Mesenchymal stem cell (in vitro differentiated cells and primary cell): Measurements from ENCODE around the gene LHFPL6.
A peak's percentile ranks its signal among the peaks of the same experiment; 100 is the strongest.

Source experiments
- DNase-seq: peaks from one replicate; pipeline ENCODE4 v3.0.0-alpha.2; 2013
- H2AFZ ChIP-seq: one replicate; pipeline ENCODE4 v1.6.1; 2013; ENCODE audit warnings: low read depth, mild to moderate bottlenecking, control low read depth, inconsistent platforms, low read length, moderate library complexity
- H2AK5ac ChIP-seq: 2 replicates; pipeline ENCODE4 v1.6.1; 2013; ENCODE audit warnings: low read length, moderate library complexity, mild to moderate bottlenecking, inconsistent platforms; ENCODE audit not compliant: severe bottlenecking
- H2BK120ac ChIP-seq: one replicate; pipeline ENCODE4 v1.6.1; 2013; ENCODE audit warnings: low read depth, mild to moderate bottlenecking, inconsistent platforms, low read length, moderate library complexity
- H2BK12ac ChIP-seq, 2 experiments: one replicate each; pipeline ENCODE4 v1.6.1; 2013; ENCODE audit warnings: inconsistent platforms in 2 of 2, low read length in 2 of 2, mild to moderate bottlenecking in 2 of 2, moderate library complexity in 2 of 2, control low read depth in 1 of 2
- H2BK15ac ChIP-seq: one replicate; pipeline ENCODE4 v1.6.1; 2013; ENCODE audit warnings: mild to moderate bottlenecking, low read depth, inconsistent platforms; ENCODE audit not compliant: poor library complexity, severe bottlenecking
- H2BK5ac ChIP-seq: 2 replicates; pipeline ENCODE4 v1.6.1; 2013; ENCODE audit warnings: low read depth, mild to moderate bottlenecking, low read length, control low read depth, inconsistent platforms; ENCODE audit not compliant: poor library complexity, severe bottlenecking
- H3K14ac ChIP-seq, 2 experiments: one replicate each; pipeline ENCODE4 v1.6.1; 2013; ENCODE audit warnings: inconsistent platforms in 2 of 2, low read length in 2 of 2, control low read depth in 1 of 2, mild to moderate bottlenecking in 1 of 2, moderate library complexity in 1 of 2
- H3K18ac ChIP-seq, 2 experiments: one replicate each; pipeline ENCODE4 v1.6.1; 2013; ENCODE audit warnings: inconsistent platforms in 2 of 2, low read length in 2 of 2, control low read depth in 1 of 2, low read depth in 1 of 2, mild to moderate bottlenecking in 1 of 2
- H3K23ac ChIP-seq, 2 experiments: one replicate each; pipeline ENCODE4 v1.6.1; 2013; ENCODE audit warnings: inconsistent platforms in 2 of 2, low read length in 2 of 2, mild to moderate bottlenecking in 2 of 2, moderate library complexity in 2 of 2, control low read depth in 1 of 2
- H3K27ac ChIP-seq: 2 replicates; pipeline ENCODE4 v1.5.1; 2013; ENCODE audit warnings: mild to moderate bottlenecking, moderate library complexity, low read length, control low read depth, inconsistent platforms; ENCODE audit not compliant: poor library complexity, severe bottlenecking
- H3K27me3 ChIP-seq, 2 experiments: 2 replicates each; pipeline versions ENCODE4 v1.6.1 to v1.7.0; 2013; ENCODE audit warnings: low read length in 2 of 2, mild to moderate bottlenecking in 2 of 2, moderate library complexity in 2 of 2, control low read depth in 1 of 2, inconsistent platforms in 1 of 2; ENCODE audit not compliant: control insufficient read depth in 1 of 2, insufficient read depth in 1 of 2
- H3K36me3 ChIP-seq, 2 experiments: 2 replicates each; pipeline versions ENCODE4 v1.6.1 to v1.7.0; 2013; ENCODE audit warnings: low read length in 2 of 2, control low read depth in 1 of 2, inconsistent platforms in 1 of 2, low read depth in 1 of 2, mild to moderate bottlenecking in 1 of 2; ENCODE audit not compliant: insufficient read depth in 2 of 2, control insufficient read depth in 1 of 2
- H3K4ac ChIP-seq, 2 experiments: one replicate each; pipeline ENCODE4 v1.6.1; 2013; ENCODE audit warnings: inconsistent platforms in 2 of 2, low read length in 2 of 2, mild to moderate bottlenecking in 2 of 2, moderate library complexity in 2 of 2, control low read depth in 1 of 2, low read depth in 1 of 2
- H3K4me1 ChIP-seq: 2 replicates; pipeline ENCODE4 v1.6.1; 2013; ENCODE audit warnings: low read depth, low read length, control low read depth; ENCODE audit not compliant: control insufficient read depth, insufficient read depth
- H3K4me2 ChIP-seq: 2 replicates; pipeline ENCODE4 v1.6.1; 2013; ENCODE audit warnings: low read length, mild to moderate bottlenecking, inconsistent platforms; ENCODE audit not compliant: poor library complexity, severe bottlenecking
- H3K4me3 ChIP-seq, 2 experiments: 2 replicates each; pipeline versions ENCODE4 v1.5.1 to v1.7.0; 2013; ENCODE audit warnings: low read length in 2 of 2, mild to moderate bottlenecking in 2 of 2, control low read depth in 1 of 2, low read depth in 1 of 2; ENCODE audit not compliant: insufficient read depth in 1 of 2
- H3K79me1 ChIP-seq: replicated peaks from 2 replicates; pipeline ENCODE4 v1.6.1; 2013; ENCODE audit warnings: mild to moderate bottlenecking, control low read depth, low read length, inconsistent platforms; ENCODE audit not compliant: poor library complexity, severe bottlenecking
- H3K9ac ChIP-seq: 2 replicates; pipeline ENCODE4 v1.7.0; 2013; ENCODE audit warnings: mild to moderate bottlenecking, low read length, moderate library complexity
- H3K9me3 ChIP-seq: 2 replicates; pipeline ENCODE4 v1.7.0; 2013; ENCODE audit warnings: mild to moderate bottlenecking, low read length; ENCODE audit not compliant: control insufficient read depth
- H4K8ac ChIP-seq: one replicate; pipeline ENCODE4 v1.6.1; 2013; ENCODE audit warnings: inconsistent platforms, mild to moderate bottlenecking, low read length, moderate library complexity
- H4K91ac ChIP-seq: one replicate; pipeline ENCODE4 v1.6.1; 2013; ENCODE audit warnings: mild to moderate bottlenecking, low read length, inconsistent platforms
- WGBS: methylation state at CpG from one replicate; pipeline ENCODE4 v1.1.7; 2013; ENCODE audit warnings: mixed read lengths; 5-methylcytosine and 5-hydroxymethylcytosine counted together

The LHFPL6 gene

DNA sequence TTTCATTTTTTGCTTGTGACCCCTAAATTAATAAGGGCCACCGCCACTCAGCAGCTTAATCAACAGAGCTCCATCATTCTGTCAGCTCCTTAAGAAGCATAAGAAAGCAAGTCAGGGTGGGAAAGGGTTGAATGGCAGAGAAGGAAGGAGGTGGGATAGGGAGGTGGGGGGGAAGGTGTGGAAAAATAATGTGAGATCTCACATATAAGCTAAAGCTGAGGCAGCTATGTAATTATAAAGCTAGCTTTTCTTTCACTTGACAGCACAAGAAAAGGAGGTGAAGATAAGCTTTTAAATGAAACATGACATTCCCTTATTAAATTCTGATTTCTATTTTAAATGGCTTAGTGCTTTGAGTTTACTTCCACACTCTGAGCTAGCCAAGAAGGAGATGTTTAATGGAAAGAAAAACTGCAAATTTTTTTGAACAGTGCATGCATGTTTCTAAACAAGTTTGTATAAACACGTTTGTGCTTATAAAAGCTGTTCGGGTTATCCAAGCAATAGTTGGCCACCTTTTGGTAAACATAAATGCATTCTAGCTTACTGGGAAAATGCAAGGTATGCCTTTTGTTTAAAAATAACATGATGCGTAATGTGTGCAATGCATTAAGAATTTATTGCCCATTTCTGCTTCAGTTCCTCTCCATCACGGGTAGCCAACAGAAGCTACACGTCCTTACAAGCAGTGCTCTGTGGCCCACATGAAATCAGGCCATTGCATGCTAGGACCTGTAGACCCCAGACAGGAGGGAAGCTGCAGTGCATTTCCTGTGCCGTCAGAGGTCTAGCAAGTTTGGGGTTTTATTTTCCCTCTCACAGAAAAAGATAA is 96.2 kb downstream of the LHFPL6 start:
- H2BK15ac ChIP-seq: no peak overlapping the region
- H3K14ac ChIP-seq: no peak overlapping the region
- no peaks in the 10 kb centered on the region for H3K9me3 ChIP-seq
- peak overlapping the region; percentile 17 to 49 for H3K18ac ChIP-seq
- H2AFZ ChIP-seq: no peak overlapping the region
- no peak overlapping the region for H3K9ac ChIP-seq
- DNase-seq: peak; percentile 61
- H2BK120ac ChIP-seq: peak overlapping the region; percentile 35
- peak overlapping the region in 1 of 2 experiments; percentile 22 for H3K4ac ChIP-seq
- no peak overlapping the region for H2AK5ac ChIP-seq
- no peak overlapping the region for H3K4me2 ChIP-seq
- no peak overlapping the region for H3K23ac ChIP-seq
- no peaks in the 10 kb centered on the region for H3K36me3 ChIP-seq
- H3K4me3 ChIP-seq: no peak overlapping the region
- H4K91ac ChIP-seq: peak overlapping the region; percentile 14
- WGBS: 5% methylated on average over 6 of the region's 7 CpGs
- H2BK5ac ChIP-seq: no peak overlapping the region
- H3K79me1 ChIP-seq: peaks cover 4% of the 10 kb centered on the region
- peak overlapping the region; percentile 7 for H4K8ac ChIP-seq
- H2BK12ac ChIP-seq: peak overlapping the region in 1 of 2 experiments; percentile 32
- peaks cover 4% of the 10 kb centered on the region for H3K4me1 ChIP-seq
- peak overlapping the region; percentile 3 for H3K27ac ChIP-seq
- no peaks in the 10 kb centered on the region for H3K27me3 ChIP-seq

DNA sequence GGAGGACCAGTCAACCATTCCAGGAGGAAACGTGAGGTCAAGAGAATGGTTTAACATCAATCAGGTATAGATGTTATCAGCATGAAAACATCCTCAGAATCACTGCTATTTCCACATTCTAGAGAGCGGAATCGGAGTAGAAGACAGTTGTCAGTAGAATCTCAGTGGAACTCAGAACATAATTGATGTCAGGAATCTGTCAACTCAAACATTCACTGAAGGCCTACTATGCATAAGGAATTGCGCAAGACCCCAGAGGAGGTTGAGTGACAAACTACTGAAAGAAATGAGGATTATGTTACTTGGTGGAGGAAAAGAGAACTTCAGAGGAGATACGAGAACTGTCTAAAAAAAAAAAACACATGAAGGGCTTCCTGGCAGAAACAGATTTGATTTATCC is 97.8 kb downstream of the LHFPL6 start:
- Histone ChIP-seq H3K4ac (no peak overlapping the region), H2AK5ac (no peak overlapping the region), H2BK12ac (no peak overlapping the region), H2BK15ac (no peak overlapping the region), H4K8ac (no peak overlapping the region), H3K23ac (no peak overlapping the region), H3K4me3 (no peak overlapping the region), H3K4me1 (peaks cover 4% of the 10 kb centered on the region), H3K14ac (no peak overlapping the region), H3K79me1 (peaks cover 8% of the 10 kb centered on the region), H2BK120ac (no peak overlapping the region), H3K9ac (no peak overlapping the region), H4K91ac (no peak overlapping the region), H2AFZ (no peak overlapping the region), H3K27ac (no peak overlapping the region), H3K27me3 (no peaks in the 10 kb centered on the region), H3K9me3 (no peaks in the 10 kb centered on the region), H3K4me2 (no peak overlapping the region), H2BK5ac (no peak overlapping the region), H3K36me3 (no peaks in the 10 kb centered on the region), H3K18ac (no peak overlapping the region)
- 84% methylated on average over 2 of the region's 5 CpGs for WGBS
- no peak for DNase-seq

DNA sequence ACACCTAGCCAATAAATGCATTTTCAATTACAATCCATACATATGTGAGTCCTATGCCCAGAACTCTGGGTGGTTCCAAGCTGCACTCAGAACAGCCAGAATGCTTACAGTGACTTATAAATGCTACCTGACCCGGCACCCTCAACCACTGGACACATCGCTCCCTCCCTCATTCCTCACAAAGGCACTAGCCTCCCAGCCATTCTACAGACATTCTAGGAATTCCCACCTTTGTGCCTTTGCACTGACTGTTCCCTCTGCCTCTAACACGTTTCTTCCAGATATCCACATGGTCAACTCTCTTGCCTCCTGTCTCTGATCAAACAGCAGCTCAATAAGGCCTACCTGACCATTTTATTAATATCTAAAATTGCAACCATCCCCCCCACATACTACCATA is 99.9 kb downstream of the LHFPL6 start:
- Histone ChIP-seq H3K14ac (no peak overlapping the region), H3K36me3 (no peaks in the 10 kb centered on the region), H3K9me3 (no peaks in the 10 kb centered on the region), H2BK15ac (no peak overlapping the region), H3K23ac (no peak overlapping the region), H3K9ac (no peak overlapping the region), H3K27me3 (no peaks in the 10 kb centered on the region), H3K4me2 (no peak overlapping the region), H2BK12ac (no peak overlapping the region), H3K27ac (no peak overlapping the region), H3K4ac (no peak overlapping the region), H2BK5ac (no peak overlapping the region), H2BK120ac (no peak overlapping the region), H2AFZ (no peak overlapping the region), H3K79me1 (peaks cover 11% of the 10 kb centered on the region), H2AK5ac (no peak overlapping the region), H4K91ac (no peak overlapping the region), H4K8ac (no peak overlapping the region), H3K18ac (no peak overlapping the region), H3K4me1 (peaks cover 2% of the 10 kb centered on the region), H3K4me3 (no peak overlapping the region)
- DNase-seq: no peak
- 93% methylated on average over 3 of the region's 3 CpGs for WGBS

DNA sequence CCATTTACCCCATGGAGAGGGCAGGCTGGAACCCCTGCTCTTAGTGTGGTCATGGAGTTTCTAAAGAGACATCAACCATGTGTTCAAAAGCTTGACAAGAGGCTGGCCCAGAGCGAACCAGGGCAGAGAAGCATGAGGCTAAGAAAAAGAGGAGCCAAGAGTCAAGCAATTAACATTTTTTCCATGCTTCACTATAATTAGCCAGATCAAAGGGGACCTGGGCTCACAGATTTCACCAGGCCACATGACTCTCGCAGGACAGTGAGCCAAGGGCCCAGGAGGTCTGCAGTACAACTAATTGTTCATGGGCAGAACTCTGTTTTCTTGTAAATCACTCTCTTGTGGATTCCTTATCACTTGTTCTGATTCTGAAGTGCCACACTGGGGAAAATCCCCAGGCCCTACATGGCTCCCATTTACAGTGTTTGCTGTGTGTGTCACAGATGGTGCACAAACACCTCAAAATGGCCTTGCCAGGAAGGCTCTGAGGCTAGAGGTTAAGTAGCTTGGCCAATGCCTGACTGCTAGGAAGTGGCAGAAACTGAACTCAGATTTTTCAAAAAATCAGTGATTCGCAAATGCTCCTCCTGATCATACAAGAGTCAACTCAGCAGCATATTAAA is 101.2 kb downstream of the LHFPL6 start:
- no peak overlapping the region for H2BK15ac ChIP-seq
- WGBS: 72% methylated on average over 3 of the region's 3 CpGs

More for the DNA sequence above, 101.2 kb downstream of the LHFPL6 start:
- H2BK5ac ChIP-seq: no peak overlapping the region
- H3K27ac ChIP-seq: no peak overlapping the region
- peak overlapping the region in 1 of 2 experiments; percentile 13 for H3K18ac ChIP-seq
- no peak overlapping the region for H2AK5ac ChIP-seq
- no peak overlapping the region for H4K91ac ChIP-seq
- H3K23ac ChIP-seq: no peak overlapping the region
- H4K8ac ChIP-seq: no peak overlapping the region
- H3K36me3 ChIP-seq: no peaks in the 10 kb centered on the region
- H2AFZ ChIP-seq: no peak overlapping the region
- peaks cover 11% of the 10 kb centered on the region for H3K79me1 ChIP-seq
- peak overlapping the region in 1 of 2 experiments; percentile 3 for H3K4ac ChIP-seq
- H2BK120ac ChIP-seq: no peak overlapping the region
- H3K9ac ChIP-seq: no peak overlapping the region
- no peak overlapping the region for H3K4me3 ChIP-seq
- H2BK12ac ChIP-seq: no peak overlapping the region
- H3K4me2 ChIP-seq: no peak overlapping the region
- DNase-seq: peak; percentile 37
- no peaks in the 10 kb centered on the region for H3K27me3 ChIP-seq
- H3K9me3 ChIP-seq: no peaks in the 10 kb centered on the region
- no peaks in the 10 kb centered on the region for H3K4me1 ChIP-seq
- H3K14ac ChIP-seq: no peak overlapping the region
